Middle frontal gyrus (tissue), 1 donor: ENCODE results near the gene SLC30A5.
"Not testable (repeated sequence)": the region's sequence is repeated elsewhere in the genome, so short reads cannot be mapped to it uniquely, and the experiment has no call there.

ENCODE experiments used
- DNase-seq: peaks from one replicate; pipeline ENCODE4 v3.0.0-alpha.2; 2015; ENCODE audit warnings: low spot score; ENCODE audit errors: extremely low spot score

Gene SLC30A5

DNA sequence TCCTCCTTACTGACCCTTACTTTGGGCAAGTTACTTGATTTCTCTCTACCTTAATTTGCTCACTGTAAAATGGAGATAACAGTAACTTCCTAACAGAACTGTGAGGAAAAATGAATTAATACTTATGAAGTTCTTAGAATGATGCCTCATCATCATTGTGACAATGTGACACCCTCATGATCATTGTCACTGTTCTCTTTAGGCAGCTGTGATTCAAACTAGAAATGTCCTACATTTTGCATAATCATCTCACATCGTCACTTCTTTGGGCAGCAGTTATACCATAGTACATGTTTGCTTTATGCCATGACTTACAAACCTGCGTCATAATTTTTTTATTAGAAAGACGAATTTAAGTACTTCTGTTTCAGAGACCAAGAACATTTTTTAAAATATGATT lies 9.7 kb downstream of the SLC30A5 start:
- DNase-seq = no peak

- no peak for DNase-seq
These were observed 12.4 kb downstream of the SLC30A5 start for GRCh38 chr5:69105996-69106906.

DNA sequence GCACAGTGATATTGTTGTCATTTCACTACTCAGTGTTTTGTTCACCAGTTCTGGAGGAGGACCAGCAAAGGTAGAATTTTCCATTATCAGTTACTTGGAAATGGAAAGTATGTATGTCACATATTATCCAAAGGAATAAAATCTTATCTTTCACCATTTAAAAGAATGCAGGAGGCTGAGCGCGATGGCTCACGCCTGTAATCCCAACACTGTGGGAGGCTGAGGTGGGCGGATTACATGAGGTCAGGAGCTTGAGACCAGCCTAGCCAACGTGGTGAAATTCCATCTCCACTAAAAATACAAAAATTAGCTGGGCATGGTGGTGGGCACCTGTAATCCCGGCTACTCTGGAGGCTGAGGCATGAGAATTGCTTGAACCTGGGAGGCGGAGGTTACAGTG lies 14.6 kb downstream of the SLC30A5 start:
- not testable (repeated sequence) for DNase-seq

DNA sequence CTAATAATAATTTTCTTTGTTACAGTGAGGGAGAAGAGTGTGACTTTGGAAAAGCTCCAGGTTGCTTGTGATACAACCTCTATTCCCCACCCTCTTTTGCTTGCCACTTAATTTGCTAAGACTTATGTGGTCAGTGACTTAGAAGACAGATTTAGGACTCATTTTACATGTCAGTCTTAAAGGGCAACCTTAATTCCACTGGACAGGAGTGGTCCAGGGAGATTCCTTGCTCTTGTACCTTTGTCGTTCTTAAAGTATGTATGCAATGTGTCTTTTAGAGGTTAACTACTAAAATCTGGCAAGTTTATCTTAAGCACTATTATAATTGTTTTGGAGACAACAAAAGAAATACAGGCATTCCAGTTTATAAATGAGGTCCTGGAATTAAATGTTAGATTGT lies 20.0 kb downstream of the SLC30A5 start:
- DNase-seq = no peak

DNA sequence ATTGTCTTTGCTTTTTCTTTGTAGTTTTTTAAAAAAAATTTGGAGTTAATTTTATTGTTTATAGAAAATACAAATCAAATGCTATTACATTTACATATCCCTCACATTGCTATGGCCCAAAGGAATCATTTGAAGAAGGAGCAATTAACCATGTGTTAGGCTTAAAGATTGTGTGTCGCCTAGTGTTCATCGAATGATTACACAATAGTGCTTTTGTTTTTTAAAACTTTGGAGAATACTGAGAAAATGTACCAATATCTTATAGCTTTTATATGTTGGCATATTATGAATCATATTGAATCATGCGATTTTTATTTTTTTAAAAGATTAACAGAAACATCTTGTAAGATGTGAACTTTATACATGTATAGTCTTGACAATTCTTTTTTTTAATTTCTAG lies 21.7 kb downstream of the SLC30A5 start:
- DNase-seq = no peak

GRCh38 chr5:69129413-69129812 lies 35.6 kb downstream of the SLC30A5 start:
- no peak for DNase-seq

GRCh38 chr5:69130241-69130640 lies 36.4 kb downstream of the SLC30A5 start:
- DNase-seq = no peak

DNA sequence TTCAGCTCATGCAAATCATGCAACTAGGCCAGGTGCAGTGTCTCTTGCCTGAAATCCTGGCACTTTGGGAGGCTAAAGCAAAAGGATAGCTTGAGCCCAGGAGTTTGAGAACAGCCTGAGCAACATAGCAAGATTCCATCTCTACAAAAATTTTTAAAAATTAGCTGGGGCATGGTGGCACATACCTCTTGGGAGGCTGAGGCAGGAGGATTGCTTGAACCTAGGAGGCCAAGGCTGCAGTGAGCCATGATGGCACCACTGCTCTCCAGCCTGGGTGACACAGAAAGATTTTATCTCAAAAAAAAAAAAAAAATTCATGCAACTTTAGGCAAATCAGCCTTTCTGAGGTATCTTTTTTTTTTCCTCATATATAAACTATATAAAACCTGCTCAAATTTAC lies 37.5 kb downstream of the SLC30A5 start:
- no peak for DNase-seq

DNA sequence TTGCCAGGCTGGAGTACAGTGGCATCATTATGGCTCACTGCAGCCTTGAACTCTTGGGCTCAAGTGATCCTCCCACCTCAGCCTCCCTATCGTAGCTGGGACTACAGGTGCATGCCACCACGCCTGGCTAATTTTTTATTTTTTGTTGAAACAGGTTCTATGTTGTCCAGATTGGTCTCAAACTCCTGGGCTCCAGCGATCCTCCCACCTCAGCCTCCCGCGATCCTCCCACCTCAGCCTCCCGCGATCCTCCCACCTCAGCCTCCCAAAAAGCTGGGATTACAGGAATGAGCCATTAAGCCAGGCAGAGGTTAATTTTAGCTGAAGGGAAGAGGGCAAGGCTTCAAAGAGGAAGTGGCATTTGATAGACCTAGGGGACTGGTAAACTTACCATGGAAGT lies 40.3 kb downstream of the SLC30A5 start:
- no peak for DNase-seq

- DNase-seq = no peak
These were observed 42.5 kb downstream of the SLC30A5 start for GRCh38 chr5:69136293-69136692.

DNA sequence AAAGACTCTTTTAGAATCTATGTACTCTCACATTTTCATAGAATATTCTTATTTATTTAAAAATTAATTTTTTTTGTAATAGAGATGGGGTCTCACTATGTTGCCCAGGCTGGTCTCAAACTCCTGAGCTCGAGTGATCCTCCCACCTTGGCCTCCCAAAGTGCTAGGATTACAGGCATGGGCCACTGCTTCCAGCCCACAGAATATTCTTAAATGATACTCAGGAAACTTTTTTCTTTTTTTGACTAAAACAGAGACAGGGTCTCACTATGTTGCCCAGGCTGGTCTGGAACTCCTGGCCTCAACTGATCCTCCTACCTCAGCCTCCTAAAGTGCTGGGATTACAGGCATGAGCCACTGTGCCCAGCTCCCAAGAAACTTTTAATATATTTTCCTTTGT lies 43.4 kb downstream of the SLC30A5 start:
- DNase-seq = not testable (repeated sequence)

DNA sequence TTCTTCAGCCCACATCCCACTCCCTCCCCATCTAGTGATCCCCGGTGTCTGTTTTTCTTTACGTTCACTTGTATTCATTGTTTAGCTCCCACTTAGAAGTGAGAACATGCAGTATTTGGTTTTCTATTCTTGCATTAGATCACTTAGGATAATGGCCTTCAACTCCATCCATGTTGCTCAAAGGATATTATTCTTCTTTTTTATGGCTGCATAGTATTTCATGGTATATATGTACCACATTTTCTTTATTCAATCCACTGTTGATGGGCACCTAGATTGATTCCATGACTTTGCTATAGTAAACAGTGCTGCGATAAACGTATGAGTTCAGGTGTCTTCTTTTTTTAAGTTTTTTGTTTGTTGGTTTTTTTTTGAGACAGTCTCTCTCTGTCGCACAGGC lies 44.0 kb downstream of the SLC30A5 start:
- DNase-seq = no peak

DNA sequence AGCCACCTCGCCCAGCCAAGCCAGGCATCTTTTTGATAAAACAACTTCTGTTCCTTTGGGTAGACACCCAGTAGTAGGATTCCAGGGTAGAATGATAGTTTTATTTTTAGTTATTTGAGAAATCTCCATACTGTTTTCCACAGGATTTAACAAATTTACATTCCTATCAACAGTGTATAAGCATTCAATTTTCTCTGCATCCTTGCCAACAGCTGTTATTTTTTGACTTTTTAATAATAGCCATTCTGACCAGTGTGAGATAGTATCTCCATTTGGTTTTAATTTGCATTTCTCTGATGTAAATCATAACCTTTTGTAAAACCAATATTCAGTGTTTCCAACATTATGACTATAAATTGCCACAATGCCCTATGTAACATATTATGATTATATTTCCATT lies 45.0 kb downstream of the SLC30A5 start:
- DNase-seq = no peak

- not testable (repeated sequence) for DNase-seq
These were observed 46.4 kb downstream of the SLC30A5 start for GRCh38 chr5:69140239-69140638.

DNA sequence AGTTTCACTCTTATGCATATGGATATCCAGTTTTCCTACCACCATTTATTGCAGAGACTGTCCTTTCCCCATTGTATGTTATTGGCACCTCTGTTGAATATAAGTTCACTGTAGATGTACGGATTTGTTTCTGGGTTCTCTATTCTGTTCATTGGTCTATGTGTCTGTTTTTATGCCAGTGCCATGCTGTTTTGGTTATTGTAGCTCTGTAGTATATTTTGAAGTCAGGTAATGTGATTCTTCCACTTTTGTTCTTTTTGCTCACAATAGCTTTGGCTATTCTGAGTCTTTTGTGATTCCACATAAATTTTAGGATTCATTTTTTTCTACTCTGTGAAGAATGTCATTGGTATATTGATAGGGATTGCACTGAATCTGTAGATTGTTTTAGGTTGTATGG lies 47.0 kb downstream of the SLC30A5 start:
- DNase-seq = no peak

- not testable (repeated sequence) for DNase-seq
These were observed 54.8 kb downstream of the SLC30A5 start for GRCh38 chr5:69148576-69148975.

GRCh38 chr5:69148981-69149675 lies 55.3 kb downstream of the SLC30A5 start:
- DNase-seq = no peak

DNA sequence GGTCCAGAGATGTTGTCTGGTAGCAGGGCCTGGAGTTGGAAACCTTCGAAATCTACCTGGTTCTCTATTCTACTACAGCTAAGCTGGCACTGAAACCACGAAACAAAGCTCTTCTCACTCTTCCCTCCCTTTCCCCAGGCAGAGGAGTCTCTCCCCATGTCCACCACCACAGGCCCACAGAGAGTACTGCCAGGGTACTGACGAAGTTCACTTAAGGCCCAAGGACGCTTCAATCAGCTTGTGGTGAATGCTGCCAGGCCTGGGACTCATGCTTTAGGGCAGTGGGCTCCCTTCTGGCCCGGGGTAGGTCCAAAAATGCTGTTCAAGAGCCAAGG lies 55.8 kb downstream of the SLC30A5 start:
- no peak for DNase-seq

DNA sequence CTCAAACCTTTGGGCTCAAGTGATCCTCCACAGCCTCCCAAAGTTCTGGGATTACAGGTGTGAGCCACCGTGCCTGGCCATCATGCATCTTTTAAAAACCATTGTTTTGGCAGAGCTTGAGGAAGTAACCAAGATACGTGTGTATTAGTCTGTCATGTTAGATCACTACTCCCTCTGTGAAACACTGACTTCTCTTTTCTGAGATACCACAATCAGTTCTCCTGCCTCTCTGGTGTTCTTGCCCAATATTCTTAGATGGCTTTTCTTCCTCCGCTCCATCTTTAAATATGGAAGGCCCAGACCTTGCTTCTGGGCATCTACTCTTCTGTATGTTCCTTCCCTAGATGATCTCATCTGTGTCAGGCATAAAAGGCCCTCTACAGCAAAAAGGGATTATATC lies 58.9 kb downstream of the SLC30A5 start:
- DNase-seq = no peak

DNA sequence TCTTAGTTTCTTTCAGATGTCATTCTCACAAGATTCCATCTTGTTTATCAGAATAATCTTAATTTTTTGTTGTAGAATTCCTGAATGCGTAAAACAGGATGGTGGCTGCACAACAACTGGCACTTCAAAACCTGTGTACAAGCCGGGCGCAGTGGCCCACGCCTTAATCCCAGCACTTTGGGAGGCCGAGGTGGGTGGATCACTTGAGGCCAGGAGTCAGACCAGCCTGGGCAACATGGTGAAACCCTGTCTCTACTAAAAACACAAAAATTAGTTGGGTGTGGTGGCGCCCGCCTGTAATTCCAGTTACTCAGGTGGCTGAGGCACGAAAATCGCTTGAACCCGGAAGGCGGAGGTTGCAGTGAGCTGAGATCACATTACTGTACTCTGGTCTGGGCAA lies 62.6 kb downstream of the SLC30A5 start:
- no peak for DNase-seq

DNA sequence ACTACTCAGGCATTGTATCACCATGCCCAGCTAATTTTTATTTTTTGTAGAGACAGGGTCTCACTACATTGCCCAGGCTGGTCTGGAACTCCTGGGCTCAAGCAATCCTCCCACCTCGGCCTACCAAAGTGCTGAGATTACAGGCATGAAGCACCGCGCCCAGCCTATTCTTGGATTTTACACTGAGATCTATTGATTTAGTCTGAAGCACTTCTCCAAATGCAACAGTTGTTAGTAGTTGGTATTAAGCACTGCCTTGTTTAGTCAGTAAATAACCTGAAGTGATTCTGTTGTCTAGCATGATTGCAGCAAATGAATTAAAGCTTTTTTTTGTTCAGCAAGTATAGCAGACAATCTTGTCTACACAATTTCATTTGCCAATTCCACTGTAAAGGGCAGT lies 64.2 kb downstream of the SLC30A5 start:
- DNase-seq = no peak

GRCh38 chr5:69160651-69161050 lies 66.8 kb downstream of the SLC30A5 start:
- DNase-seq = no peak
